ENCODE data around the gene BHMT.

- no peak for TF ChIP-seq CTCF (IDR thresholded peaks at IDR 0.05)
- TF ChIP-seq POLR2A (IDR thresholded peaks at IDR 0.05), result no peak
Observed at GRCh38 chr5:79108086-79108485, 3.5 kb upstream of the BHMT start.

All from tibial nerve (tissue), 3 donors.